ENCODE data around the gene MECP2.
A peak's percentile ranks its signal among the peaks of the same experiment; 100 is the strongest.
"Not testable (repeated sequence)": the region's sequence is repeated elsewhere in the genome, so short reads cannot be mapped to it uniquely, and the experiment has no call there.

The MECP2 gene

DNA sequence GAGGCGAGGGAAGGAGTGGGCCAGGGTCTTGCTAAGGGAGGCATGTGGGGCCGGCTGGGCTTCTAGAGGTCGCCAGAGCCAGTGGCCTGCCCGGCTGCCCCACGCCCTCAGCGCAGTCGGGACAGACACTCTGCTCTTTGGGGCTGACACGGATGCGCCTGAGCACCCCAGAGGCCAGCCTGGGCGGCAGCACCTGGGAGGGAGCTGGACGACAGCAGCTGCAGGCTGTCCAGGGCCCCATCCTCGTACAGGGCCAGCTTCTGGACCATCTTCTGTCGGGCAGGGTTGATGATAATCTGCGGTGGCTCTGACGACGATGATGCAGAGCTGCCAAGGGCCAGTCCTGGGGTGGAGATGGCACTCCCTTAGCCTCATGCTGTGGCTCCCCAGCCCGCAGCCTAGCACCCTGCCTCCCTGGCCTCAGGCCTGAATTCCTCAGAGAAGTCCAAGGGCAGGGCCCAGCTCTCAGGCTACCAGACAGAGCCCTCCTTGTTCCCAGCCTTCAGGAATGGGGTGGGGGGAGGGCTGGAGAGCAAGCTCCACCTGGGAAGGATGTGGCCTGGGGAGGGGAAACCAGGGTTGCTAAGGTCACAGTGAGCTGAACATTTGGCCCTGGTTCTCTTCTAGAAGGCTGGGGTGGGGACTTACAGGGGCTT is 85.1 kb downstream of the MECP2 start:
- intact Hi-C loops (cut with DNase I), result loop anchor here (10.0 kb wide), 1 partner anchor 82 kb away; the partner anchor contains the start of gene MECP2
- peak in 31 of 42 donors; percentile 18 to 67 (median 48) for DNase-seq

DNA sequence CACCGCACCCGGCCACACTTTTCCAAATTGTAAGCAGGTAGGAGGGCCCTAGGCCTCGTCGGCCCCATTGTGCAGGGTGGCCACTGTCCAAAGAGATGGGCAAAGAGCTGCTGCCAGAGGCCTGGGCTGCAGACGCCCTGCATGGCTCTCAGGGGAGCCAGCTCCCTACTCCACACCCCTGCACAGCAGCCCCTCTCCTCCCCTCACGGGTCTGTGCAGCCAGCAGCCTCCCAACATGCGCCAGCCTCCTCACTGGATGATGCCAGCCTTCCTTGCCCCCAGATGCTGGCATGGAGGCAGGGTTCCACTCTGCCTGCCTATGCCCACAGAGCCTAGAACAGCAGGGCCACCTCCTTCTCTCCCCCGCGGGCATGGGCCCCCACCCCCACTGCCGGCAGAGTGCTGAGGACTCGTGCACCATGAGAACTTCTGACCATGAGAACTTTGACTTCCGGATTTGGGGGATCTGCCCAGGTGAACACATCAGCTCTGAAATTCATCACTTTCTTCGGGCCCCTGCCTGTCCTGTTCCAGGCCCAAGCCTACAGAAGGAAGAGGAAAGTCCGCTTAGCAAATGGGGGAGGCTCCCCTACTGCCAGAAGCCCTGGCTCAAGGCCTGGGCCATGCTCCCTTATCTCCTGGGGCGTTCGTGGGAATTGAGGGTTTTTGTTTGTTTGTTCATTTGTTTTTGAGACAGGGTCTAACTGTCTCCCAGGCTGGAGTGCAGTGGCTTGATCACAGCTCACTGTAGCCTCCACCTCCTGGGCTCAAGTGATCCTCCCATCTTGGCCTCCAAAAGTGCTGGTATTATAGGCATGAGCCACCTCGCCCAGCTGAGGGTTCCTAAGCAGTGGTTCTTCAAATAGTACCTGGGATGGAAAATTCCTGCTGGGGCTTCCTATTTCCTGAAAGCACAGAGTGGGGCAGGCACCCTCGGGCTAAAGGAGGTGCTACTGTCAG is 85.9 kb downstream of the MECP2 start:
- no peak for DNase-seq
- intact Hi-C loops (cut with DNase I), result loop anchor here (10.0 kb wide), 1 partner anchor 83 kb away; the partner anchor contains the start of gene MECP2

DNA sequence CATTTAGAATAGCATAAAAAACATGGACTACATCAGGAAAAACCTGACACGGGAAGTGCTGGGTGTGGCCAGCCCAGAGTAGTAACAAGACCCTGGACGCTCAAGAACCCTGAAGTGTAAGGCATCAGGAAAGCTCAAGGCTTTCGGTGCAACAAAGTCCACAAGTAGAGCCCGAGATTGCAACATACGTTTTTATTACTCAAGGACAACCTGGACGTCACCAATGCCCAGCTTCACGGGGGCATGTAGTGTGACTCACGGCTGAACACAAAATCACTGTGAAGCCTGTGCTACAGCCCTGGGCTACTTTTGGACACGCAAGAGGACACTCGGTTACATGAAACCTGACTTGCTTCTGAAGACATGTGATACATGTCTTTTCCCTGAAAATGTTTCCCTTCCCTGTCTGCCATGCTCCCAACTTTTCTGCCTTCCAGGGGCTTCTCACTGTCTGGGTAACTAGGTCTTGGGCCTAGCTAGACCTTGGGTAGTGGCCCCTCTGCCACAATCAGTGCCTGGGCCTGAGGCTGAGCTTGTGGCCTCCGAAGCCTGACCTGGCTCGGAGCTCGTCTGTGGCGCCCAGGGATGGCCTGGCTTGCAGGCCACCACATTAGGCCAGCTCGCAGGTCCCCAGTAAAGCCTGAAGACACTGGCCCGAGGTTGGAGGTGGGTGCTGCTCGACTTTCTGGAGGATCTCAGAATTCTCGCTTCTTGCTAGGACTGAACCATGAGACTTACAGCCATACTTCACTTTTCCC is 87.0 kb downstream of the MECP2 start:
- intact Hi-C loops (cut with DNase I), result loop anchor here (10.0 kb wide), 1 partner anchor 84 kb away; the partner anchor contains the start of gene MECP2
- no peak for DNase-seq

DNA sequence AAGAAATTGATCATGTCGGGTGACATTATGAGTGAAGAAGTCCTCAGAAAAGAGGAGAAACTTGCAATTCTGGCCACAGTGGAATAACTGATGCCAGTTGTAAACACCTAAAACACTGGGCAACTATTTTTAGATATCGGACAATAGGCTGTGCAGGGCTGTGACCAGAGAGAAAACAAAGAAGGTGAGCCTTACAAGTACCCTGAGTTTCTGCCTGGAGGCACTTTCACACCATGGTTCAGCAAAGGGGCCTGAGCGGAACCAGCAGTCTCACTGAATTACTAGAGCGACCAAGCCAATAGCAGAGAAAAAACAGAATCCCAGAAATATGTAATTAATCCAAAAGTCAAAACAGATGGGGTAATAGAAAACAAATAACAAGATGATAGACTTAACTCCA is 89.0 kb downstream of the MECP2 start:
- intact Hi-C loops (cut with DNase I), result no loop called here
- no peak for DNase-seq

DNA sequence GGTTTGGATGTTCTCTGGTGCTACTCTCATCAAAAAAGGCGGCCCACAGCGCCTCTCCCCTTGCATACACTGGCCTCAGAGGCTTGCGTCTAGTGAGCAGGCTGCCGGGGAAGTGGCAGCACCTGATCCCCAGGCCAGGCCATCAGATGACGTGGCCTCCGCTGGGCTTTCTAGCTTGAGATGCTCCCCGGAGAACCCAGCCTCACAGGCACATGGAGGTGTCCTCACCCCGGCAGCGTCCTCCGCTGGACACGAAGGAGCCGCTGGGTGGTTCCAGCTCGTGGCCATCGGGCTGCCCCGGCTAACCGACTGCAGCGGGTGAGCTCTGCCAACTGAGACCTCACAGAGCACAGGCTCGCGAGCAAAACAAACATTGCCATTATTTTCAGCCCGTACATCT is 90.6 kb downstream of the MECP2 start:
- peak in 1 of 42 donors; percentile 38 for DNase-seq
- intact Hi-C loops (cut with DNase I), result no loop called here

DNA sequence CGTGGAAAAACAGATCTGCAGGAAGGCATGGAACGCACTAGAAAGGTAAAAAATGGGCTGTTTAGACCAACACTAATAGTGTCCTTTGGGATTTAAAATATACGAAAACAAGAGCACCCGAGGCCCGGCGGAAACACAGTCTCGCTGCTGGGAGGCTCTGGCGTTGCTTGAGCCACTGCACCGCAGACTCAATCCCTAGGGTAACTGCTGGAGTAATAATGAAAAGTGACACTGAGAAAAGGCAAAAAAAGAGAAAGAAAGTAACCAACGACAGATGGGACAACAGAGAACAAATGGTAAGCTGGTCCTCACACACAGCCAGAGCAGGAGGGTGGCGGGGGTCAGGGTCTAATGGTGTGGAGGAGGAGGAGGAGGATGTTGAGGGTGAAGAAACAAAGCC is 93.2 kb downstream of the MECP2 start:
- intact Hi-C loops (cut with DNase I), result no loop called here
- DNase-seq, result no peak

DNA sequence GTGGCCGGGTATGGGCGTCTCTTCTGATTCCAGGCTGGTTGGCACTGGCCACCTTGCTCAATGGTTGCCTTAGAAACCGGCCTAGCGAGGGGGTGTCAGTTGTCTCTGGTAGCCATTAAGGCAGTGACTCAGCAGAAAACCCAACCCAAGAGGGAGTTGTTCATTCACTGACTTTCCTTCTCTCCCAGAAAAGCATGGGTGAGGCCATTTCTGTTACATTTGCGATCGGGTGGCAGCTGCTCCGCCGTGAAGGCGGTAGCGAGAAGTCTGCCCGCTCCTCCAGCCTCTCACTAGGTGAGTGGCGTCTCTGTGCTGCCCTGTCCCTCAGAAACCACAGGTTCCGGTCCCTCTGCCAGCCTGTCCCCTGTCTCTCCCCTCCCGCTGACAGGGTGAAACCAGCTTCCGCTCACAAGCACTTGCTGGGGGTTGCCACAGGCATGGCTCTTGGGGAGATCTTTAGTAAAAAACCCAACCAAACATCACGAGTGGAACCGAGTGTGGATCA is 95.2 kb downstream of the MECP2 start:
- intact Hi-C loops (cut with DNase I), result no loop called here
- peak in 27 of 42 donors; percentile 13 to 78 (median 44) for DNase-seq

DNA sequence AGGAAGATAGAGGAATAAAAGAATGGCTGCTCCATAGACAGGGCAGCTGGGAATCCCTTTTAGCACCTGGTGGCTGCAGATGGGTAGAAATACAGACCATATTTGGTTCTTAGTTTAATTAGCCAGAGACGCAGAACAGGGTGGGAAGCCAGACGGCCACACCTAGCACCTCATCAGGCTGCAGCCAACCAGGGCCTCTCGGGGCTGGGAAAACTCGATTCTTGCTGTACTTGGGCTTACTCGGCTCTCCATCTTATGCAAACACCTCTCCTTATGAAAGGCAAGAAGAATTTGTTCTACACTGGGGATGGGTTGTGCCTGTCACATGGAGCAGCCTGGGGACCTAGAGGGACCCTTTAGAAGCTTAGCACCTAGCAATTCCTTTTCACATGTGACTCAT is 97.5 kb downstream of the MECP2 start:
- no peak for DNase-seq

DNA sequence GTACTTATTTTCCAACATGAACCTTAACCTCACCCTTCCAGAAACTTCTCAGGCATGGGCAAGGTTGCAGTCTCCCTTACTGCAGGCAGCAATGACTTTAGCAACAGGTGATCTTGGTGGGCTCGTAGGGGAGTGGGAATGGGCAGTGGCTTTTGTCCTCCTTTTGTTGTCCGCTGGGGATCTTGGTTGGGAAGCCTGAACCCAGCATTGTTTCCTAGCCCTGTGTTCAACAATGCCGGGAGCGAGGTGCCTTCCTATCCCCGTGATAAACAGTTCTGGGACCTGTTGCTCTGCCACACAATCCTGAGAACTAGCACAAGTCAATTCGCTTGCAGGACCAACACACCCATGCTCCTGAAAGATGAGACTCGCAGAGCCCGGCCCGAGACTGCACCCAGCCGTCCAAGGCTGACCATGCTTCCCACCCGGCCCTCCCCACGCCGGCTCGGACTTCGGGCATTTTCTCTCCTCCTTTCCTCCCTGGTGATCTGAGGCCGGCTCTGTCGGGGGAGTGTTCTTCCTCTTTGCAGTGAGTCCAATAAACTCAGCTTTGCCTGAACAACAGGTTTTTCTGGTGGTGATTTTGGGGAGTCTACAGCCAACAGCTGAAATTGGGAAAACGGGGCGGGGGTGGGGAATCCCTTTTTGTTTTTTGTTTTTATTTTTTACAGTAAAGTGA is 98.0 kb downstream of the MECP2 start:
- intact Hi-C loops (cut with DNase I), result no loop called here
- no peak for DNase-seq

More for the DNA sequence above, 97.5 kb downstream of the MECP2 start:
- intact Hi-C loops (cut with DNase I), result no loop called here

DNA sequence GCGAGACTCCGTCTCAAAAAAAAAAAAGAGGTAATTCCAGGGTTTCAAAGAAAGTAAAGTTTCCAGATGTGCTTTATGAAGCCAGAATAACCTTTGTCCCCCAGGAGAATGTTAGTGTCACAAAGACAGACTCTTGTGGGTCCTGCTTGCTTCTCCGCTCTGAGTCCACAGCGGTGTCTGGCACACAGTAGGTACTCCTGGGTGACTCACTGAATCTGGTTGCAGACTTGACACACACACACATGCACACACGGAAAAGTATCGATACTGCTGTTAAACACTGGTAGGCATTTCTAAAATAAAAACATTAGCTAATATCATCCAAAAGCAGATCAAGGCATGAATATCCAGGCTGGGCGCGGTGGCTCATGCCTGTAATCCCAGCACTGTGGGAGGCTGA is 102.0 kb downstream of the MECP2 start:
- intact Hi-C loops (cut with DNase I), result no loop called here
- DNase-seq, result no peak

DNA sequence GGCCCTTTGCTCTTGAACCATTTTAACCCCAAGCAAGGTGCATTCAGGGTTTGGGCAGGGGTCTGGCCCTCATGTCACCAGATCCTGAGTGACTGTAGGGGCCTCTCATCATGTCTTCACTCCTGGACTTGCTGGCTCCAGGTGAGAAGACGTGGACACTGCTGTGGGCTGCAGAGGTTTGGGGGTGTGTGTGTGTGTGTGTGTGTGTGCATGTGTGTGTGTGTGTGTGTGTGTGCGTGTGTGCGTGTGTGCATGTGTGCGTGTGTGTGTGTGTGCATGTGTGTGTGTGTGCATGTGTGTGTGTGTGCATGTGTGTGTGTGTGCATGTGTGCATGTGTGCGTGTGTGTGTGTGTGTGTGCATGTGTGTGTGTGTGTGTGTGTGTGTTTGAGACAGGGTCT is 103.1 kb downstream of the MECP2 start:
- DNase-seq; intact Hi-C loops (cut with DNase I): not testable (repeated sequence)

DNA sequence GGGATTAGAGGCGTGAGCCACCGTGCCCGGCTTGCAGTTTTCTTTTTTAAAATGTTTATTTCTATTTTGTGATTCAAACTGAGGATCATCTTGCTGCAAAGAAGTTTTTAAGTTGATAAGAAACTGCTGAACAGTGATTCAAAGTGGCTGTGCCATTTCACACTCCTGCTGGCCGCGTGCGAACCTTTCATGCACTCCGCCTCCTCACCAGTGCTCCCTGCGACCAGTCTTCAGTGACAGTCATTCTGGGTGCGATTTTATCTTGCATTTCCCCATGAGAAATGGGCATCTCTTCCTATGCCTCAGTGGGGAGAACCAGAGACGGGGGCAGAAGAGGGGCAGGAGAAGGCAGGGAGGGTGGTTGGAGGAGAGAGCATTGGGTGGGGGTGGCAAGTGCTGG is 103.5 kb downstream of the MECP2 start:
- no peak for DNase-seq
- intact Hi-C loops (cut with DNase I), result no loop called here

DNA sequence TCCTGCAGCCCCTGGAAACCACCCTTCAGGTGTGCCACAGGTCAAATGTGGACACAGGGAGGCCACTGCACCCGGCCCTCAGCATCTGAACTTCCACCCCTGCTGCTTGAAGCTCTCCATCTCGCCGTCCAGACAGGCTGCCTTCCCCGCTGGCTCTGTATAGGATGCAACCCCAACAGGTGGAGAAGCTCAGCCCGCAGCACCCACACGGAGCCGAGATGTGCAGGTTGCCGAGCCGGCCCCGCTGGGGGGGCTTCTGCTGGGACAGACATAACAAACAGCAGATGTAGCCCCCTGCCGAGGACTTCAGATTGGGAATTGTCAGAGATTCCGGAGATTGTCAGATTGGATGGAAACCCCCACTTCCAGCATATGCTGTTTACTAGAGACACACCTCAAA is 104.4 kb downstream of the MECP2 start:
- no peak for DNase-seq

DNA sequence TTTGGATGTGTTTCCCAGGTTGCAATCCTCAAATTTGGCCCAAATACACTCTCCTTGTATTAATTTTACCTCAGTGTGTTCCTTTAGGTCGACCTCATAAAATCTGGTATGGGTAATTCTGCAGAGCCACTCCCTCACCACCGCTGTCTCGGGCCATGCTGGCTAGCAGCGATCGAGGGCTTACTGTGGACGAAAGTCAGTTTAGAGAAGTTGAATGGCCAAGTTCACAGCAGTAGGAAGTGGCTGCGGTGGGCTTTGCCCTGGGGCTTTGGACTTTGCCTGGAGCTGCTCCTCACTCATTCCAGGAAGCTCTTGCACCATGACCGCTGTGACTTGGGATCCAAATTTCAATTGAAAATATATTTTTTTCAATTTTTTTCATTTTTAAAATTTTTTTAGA is 105.3 kb downstream of the MECP2 start:
- DNase-seq, result no peak
- intact Hi-C loops (cut with DNase I), result no loop called here

More for the DNA sequence above, 104.4 kb downstream of the MECP2 start:
- intact Hi-C loops (cut with DNase I), result no loop called here

DNA sequence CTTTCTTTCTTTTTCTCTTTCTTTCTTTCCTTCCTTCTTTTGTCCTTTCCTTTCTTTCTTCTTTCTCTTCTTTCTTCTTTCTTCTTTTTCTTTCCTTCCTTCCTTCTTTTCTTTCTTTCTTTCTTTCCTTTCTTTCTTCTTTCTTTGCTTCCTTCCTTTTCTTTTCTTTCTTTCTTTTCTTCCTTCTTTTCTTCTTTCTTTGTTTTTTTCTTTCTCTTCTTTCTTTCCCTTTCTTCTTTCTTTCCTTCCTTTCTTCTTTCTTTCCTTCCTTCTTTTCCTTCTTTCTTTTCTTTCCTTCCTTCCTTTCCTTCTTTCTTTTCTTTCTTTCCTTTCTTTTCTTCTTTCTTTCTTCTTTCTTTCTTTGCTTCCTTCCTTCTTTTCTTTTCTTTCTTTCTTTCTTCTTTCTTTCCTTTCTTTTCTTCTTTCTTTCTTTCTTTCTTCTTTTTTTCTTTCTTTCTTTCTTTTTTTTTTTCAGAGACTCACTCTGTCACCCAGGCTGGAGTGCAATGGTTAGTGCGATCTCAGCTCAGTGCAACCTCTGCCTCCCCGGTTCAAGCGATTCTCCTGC is 106.4 kb downstream of the MECP2 start:
- no peak for DNase-seq
- intact Hi-C loops (cut with DNase I), result no loop called here

DNA sequence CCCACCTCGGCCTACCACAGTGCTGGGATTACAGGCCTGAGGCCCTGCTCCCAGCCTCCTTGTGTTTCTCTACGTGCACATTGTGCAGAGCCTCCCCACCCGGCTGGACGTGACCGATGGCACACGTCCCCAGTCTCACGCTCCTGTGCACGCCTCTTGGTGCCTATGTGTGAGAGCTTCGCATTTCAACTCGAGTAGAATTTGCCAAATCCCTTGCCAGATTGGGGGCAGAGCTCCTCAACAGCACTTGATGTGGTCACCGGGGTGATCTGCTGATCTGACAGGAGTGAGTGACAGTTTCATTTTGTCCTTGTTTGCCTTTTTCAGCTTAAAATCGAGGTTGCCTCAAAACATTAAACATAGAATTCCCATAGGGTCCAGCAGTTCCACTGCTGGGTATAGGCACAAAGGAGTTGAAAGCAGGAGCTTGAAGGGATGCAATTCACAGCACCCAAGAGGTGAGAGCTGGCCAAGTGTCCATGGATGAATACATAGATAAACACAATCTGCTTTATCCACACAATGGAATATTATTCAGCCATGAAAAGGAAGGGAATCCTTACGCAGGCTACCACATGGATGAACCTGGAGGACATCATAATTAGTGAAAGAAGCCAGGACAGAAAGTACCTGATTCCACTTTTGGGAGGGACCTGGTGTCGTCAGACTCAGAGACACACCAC is 107.4 kb downstream of the MECP2 start:
- DNase-seq, result no peak
- intact Hi-C loops (cut with DNase I), result no loop called here

DNA sequence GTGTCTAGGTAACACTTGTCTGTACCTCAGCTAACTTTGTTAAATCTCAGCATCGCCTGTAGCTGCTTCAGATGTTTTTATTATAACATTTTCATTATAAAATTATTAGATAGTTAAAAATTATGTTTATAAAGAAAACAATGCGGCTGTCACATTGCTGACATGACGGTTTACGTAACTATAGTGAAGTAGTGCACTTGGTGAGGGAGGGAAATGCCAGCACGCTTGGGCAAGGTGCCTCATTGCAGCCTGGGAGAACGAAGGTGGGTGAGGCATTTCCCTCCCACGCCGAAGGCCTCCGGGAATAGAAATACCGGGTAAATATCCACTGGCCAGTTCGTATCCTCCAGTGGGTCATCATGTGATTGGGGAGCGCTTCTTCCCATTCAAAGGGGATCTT is 109.0 kb downstream of the MECP2 start:
- DNase-seq, result no peak
- intact Hi-C loops (cut with DNase I), result no loop called here
